GM19043 (cell line): ENCODE data around the gene TMEM74B.
"Not testable (repeated sequence)": the region's sequence is repeated elsewhere in the genome, so short reads cannot be mapped to it uniquely, and the experiment has no call there.

Experiments used
- ATAC-seq: cut with Tn5 transposase; IDR thresholded peaks from one replicate; pipeline ENCODE4 v1.9.1; 2021; ENCODE audit warnings: low read depth; ENCODE audit not compliant: unreplicated experiment

The TMEM74B gene

GRCh38 chr20:1184638-1185315 is at the start of gene TMEM74B:
Gene TMEM74B, minus strand, starts transcription at chr20:1184981. Its CDS starts 1,180 bp downstream, at chr20:1183801.
- no peak for ATAC-seq

- ATAC-seq = no peak
Observed at GRCh38 chr20:1232286-1233111, 47.7 kb upstream of the TMEM74B start.

GRCh38 chr20:1229541-1229940 is 44.8 kb upstream of the TMEM74B start:
- no peak for ATAC-seq

GRCh38 chr20:1225783-1226654 is 41.2 kb upstream of the TMEM74B start, which contains the start of gene RAD21L1:
Gene RAD21L1, plus strand, starts transcription at chr20:1226044. Its CDS starts 2,410 bp downstream, at chr20:1228454.
- ATAC-seq = no peak

- no peak for ATAC-seq
Observed at GRCh38 chr20:1225263-1225782, 40.5 kb upstream of the TMEM74B start.

- ATAC-seq = no peak
Observed at GRCh38 chr20:1224205-1224890, 39.6 kb upstream of the TMEM74B start.

- not testable (repeated sequence) for ATAC-seq
Observed at GRCh38 chr20:1222750-1223149, 38.0 kb upstream of the TMEM74B start.

GRCh38 chr20:1216527-1217427 is 32.0 kb upstream of the TMEM74B start:
- ATAC-seq = not testable (repeated sequence)

GRCh38 chr20:1215386-1216170 is 30.8 kb upstream of the TMEM74B start:
- ATAC-seq = no peak

- no peak for ATAC-seq
Observed at GRCh38 chr20:1214838-1215261, 30.1 kb upstream of the TMEM74B start.

- peak; percentile 61 for ATAC-seq
Observed at GRCh38 chr20:1212607-1213396, 28.0 kb upstream of the TMEM74B start.

GRCh38 chr20:1212023-1212422 is 27.2 kb upstream of the TMEM74B start:
- ATAC-seq = no peak

- ATAC-seq = no peak
Observed at GRCh38 chr20:1210501-1210900, 25.7 kb upstream of the TMEM74B start.

- ATAC-seq = no peak
Observed at GRCh38 chr20:1209447-1210387, 24.9 kb upstream of the TMEM74B start.

GRCh38 chr20:1207293-1207878 is 22.6 kb upstream of the TMEM74B start:
- ATAC-seq = no peak
